GM19328 (cell line): ENCODE measurements around the gene UBR4.

ENCODE experiments used
- ATAC-seq: cut with Tn5 transposase; IDR thresholded peaks from one replicate; pipeline ENCODE4 v1.9.1; 2021; ENCODE audit warnings: mild to moderate bottlenecking, moderate library complexity; ENCODE audit not compliant: unreplicated experiment

Gene UBR4

GRCh38 chr1:19074361-19074901 lies 135.6 kb downstream of the UBR4 start:
- no peak for ATAC-seq

GRCh38 chr1:19073311-19074186 lies 136.5 kb downstream of the UBR4 start:
- ATAC-seq = no peak

- ATAC-seq = no peak
Observed at GRCh38 chr1:19072285-19072981, 137.6 kb downstream of the UBR4 start.

DNA sequence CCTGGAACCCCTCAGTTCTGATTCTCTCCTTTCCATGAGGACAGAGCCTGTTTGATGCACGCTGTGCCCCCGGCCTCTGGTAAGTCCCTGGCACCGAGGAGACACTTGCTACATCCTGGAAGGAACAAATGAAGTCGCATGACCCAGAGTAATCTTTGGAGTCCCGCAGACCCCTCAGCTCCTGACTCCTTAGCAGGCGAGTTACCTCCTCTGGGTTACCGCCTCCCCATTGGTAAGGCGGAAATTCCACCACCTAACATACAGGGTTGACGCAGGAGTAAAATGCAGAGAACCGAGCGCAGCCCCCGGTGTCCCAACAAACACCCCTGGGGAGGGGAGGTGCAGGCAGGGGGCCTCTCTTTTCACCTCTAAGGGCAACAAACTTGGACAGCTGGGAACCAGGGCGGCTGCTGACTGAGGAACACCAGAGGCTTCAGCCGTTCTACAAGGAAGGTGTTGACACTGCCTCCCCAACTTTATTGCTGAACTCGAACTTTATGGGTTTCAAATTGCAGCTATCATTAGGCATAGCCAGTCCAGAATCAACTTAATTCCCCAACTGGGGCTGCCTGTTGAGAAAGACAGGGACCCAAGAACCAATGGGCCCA lies 138.3 kb downstream of the UBR4 start:
- no peak for ATAC-seq

- no peak for ATAC-seq
Observed at GRCh38 chr1:19070891-19071621, 139.0 kb downstream of the UBR4 start.

DNA sequence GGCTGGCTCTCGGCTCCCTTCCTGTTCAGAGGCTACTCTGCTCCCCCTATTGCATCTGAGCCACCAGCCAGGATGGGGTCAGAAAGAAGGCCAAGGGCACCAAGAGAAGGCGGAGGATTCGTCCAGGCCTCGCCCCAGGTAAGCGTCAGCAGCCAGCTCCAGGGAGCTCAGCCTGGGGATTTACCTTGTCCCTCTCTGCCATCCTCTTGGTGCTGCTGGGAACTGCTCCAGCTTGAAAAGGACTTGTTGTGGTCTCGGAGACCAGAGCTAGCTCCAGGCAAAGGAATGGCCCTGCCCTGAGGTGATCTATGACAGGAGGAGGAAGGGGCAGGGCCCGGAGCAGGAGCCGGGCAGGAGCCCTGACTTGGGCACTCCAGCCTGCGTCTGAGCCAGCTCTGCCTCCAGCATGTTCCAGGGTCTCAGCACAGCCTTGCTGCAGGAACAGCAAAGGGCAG lies 139.8 kb downstream of the UBR4 start:
- ATAC-seq = no peak

DNA sequence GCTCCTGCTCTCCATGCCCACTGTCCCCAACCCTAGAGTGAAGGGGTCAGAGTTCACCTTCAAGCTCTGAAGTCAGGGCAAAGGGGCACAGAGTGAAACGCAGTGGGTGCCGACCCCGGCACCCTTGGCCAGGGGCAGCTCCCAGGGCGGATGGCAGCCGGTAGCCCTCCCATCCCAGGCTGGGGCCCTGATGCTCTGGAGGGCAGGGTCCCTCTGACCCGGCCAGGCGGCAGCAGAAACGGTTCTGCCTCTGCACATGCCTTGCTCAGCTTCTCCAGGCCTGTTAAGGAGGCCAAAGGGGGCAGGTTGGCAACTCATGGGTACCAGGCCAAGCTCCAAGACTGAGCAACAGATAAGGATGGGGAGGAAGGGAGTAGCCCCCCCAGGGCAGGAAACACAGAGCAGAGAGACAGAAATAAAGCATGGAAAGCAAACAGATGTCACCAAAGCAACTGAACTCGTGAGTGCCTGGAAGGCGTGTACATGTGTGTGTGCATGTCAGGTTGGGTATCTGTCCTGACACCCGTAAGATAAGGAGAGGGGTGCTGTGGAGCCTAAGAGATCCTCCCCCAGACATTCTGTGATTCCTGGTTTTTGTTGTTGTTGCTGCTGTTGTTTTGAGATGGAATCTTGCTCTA lies 141.3 kb downstream of the UBR4 start:
- no peak for ATAC-seq

DNA sequence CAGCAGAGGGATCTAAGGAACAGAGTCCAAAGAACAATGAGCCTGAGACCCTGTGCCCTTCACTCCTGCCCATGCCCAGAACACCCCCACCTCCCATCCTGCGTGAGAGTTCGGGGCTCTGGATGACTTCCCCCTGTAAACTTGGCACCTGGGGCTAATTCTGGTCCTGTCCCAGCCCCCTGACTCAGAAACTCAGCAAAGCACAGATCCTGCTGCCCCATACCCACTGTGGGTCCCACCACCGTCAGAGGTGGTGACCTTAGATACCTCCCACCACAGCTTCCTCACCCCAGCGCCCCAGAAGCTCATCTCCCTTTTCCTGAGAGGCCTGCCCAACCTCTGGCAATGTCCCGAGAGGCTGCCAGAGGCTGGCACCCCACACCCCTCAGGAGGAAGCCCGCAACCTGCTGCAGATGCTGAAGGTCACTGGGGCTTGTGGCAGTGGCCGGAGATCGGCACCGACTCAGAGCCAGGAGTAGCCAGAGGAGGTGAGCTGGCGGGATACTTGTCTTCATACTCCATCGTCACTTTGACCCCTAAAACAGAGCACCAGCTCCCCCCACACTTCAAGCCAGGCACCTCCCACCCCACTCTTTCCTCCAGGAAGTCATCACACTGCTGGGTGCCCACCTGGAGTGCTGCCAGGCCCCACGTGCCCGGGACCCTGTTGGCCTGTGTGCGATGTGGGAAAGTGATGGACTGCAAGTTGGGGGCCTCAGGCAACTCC lies 142.0 kb downstream of the UBR4 start:
- no peak for ATAC-seq

- no peak for ATAC-seq
Observed at GRCh38 chr1:19067182-19067911, 142.7 kb downstream of the UBR4 start.

DNA sequence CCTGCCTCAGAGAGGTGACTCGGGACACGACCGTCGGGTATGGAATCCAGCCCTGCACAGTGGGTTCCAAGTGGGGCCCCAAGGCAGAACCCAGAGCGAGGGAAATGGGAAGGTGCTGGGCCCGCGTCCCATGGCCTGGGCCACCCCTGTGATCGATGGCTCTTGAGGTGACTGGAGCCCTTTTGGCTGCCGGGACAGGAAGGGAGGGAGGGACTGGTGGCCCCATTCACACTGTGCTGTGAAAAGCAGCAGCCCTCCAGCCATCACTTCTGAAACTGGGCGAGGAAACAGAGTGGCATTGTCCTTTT lies 143.2 kb downstream of the UBR4 start:
- no peak for ATAC-seq

DNA sequence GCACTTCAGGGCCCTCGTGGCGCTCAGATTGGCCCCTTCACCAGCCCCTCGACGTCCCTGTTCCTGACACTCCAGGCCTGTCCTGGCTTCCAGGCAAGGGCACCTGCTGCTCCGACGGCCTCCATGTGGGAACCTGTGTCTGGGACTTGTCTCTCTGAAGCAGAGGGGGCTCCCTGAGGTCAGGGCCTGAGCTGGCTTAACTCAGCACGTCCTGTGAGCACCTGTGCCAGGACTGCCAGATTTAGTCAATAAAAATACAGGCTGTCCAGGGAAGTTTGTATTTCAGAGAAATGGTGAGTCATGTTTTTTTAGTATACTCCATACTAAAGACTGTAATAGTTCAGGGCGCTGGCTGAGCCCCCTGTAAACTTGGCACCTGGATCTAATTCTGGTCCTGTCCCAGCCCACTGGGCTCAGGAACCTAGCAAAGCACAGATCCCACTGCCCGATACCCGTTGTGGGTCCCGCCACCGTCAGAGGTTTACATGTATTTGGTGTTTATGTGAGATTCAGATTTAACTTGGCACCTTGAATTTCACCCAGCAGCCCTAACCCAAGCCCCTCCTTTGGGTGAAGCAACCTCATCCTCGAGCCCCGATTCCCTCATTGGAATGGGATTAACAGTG lies 143.7 kb downstream of the UBR4 start:
- ATAC-seq = no peak

DNA sequence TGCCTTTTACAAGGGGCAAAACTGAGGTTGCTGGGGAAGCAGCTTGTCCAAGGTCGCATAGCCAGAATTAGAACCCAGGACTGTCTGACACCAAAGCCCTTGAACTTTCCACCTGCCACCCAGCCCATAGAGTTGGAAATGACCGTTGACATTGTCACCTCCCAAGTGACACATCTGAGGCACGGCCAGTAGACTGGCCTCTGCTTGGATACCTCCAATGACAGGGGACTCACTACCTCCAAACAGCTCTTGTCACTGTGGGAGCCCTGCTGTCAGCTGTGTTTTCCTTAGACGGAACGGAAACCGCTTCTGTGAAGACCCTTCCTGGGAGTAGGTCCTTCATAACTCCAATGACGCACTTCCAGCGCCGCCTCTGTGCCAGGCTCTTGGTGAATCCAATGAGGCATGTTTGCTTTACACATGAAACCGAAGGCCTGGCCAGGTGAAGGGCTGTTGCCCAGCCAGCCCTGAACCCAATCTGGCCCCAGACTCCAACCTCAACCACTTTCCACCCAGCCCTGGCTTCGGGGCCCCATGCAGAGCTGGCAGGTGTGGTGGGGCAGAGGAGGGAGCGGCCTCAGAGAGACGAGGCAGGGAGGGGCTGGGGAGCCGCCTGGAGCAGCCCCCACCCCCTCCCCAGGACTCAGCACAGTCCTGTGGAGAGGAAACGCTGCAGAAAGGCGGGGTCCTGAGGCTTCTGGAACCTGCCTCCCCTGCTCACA lies 144.4 kb downstream of the UBR4 start:
- no peak for ATAC-seq

- ATAC-seq = no peak
Observed at GRCh38 chr1:19064906-19065450, 145.1 kb downstream of the UBR4 start.

GRCh38 chr1:19063122-19063521 lies 146.9 kb downstream of the UBR4 start:
- no peak for ATAC-seq

DNA sequence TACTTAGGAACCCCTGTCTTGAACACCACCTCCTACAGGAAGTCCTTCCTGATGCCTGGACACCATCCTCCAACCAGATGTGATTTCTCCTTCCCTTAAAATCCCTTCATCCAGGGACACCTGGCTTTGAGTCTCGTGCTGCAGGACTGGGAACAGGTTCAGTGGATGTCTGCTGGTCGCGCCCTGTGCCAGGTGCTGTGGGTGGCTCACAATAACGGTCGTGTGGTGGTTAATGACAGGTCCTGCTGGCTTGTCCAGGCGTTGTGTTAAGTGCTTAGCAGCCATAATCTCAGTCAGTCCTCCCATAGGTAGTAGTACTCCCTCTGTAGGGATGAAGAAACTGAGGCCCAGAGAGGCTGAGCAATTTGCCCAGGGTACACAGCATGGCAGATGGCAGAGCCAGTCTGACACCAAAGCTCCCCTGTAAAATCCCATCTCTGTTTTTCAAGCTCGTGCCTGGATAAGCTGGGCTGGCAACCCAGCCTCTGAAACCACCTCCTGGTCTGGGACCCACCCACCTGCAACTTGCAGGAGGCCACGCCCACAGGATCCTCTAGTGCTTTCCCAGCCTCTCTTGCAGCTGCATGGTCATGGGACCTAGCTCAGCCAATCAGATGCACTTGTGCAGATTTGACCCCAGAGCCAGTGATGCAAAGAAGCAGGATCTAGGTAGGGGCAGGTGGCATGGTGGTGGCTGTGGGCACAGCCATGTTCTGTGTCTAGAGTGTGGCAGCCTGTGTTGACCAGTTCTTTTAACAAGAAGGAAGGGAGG lies 147.6 kb downstream of the UBR4 start:
- ATAC-seq = no peak

DNA sequence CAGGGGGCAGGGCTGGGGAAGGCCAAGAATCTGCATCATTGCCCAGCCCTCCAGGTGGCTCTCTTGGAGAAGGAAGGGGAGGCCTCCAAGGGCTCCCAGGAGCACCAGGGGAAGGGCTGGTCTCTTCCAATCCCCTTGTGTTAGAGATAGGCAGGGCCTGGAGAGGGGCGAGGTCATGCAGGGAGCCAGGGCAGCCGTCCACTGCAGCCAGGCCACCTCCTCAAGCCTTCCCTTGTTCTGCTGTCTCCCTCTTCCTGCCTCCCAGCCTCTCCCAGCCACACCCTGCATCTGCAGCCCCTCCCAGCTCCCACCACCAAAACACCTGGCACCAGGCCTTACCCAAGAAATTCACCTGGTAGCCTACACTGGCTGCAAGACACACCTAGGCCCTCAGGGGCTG lies 148.3 kb downstream of the UBR4 start:
- ATAC-seq = no peak

DNA sequence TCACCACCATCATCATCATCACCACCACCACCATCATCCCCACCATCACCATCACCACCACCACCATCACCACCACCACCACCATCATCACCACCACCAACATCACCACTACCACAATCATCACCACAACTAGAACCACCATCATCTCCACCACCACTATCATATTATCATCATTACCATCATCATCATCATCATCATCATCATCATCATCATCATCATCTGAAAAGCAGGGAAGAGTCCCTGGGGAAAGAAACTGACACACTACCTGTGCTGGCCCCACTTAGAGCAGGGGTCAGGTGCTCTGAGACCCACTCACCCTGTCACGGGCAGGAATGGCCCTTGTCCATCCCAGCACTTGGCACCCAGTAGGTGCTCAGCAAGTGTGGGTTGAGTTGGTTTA lies 148.7 kb downstream of the UBR4 start:
- ATAC-seq = no peak
